Measurements from ENCODE around the gene RMP24.
"Not testable (repeated sequence)": the region's sequence is repeated elsewhere in the genome, so short reads cannot be mapped to it uniquely, and the experiment has no call there.

RMP24 gene

DNA sequence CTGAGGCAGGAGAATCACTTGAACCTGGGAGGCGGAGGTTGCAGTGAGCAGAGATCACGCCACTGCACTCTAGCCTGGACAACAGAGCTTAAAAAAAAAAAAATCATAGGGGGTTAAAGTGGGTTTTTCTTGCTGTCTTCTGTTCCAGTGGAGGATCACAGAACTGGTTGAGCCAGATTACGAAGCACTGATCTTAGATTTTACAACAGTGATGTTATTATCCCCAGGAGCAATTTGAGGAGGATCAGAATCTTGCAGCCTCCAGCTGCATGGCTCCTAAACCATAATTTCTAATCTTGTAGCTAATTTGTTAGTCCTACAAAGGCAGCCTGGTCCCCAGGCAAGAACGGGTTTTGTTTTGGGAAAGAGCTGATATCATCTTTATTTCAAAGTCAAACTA, 4.6 kb upstream of the RMP24 start:
- CTCF ChIA-PET, result interaction anchor here (0.6 kb wide), 1 partner anchor 17 kb away, joined by 3 read pairs; no protein-coding TSS in a partner anchor
- H3K9me1 ChIP-seq (ENCODE audit: insufficient read depth, low read length); H3K14ac ChIP-seq (replicated peaks; ENCODE audit: low read depth, low read length); H3K56ac ChIP-seq (ENCODE audit: extremely low read depth, insufficient read depth, low read length); H3K9me3 ChIP-seq (ENCODE audit: control insufficient read depth, insufficient read depth, low read length); H4K20me1 ChIP-seq (ENCODE audit: insufficient read depth, low read length); BruUV-seq (replicated peaks); H2BK120ac ChIP-seq (ENCODE audit: low read depth, low read length); H3K4me2 ChIP-seq (ENCODE audit: low read depth, low read length); H3K18ac ChIP-seq (ENCODE audit: low read depth, low read length); H3K9ac ChIP-seq (ENCODE audit: low read depth, low read length); ATAC-seq (ENCODE audit: low read depth); H2BK5ac ChIP-seq (ENCODE audit: low read depth, low read length, poor library complexity, severe bottlenecking); H2AK9ac ChIP-seq (replicated peaks; ENCODE audit: low read depth, low read length, poor library complexity); dilution Hi-C loops (cut with HindIII; ENCODE audit: low sequenced_read_pairs, unreplicated experiment); H3K4me3 ChIP-seq (ENCODE audit: insufficient read depth, low read depth, low read length); H3K27ac ChIP-seq (ENCODE audit: insufficient read depth, low read length); H3K23ac ChIP-seq (ENCODE audit: low read depth, low read length); H3K4ac ChIP-seq (ENCODE audit: low read depth, low read length); H2BK20ac ChIP-seq (ENCODE audit: low read depth, low read length); H4K8ac ChIP-seq (ENCODE audit: low read depth in 2 of 2, low read length in 2 of 2); H2BK15ac ChIP-seq (ENCODE audit: low read depth, low read length); H2AFZ ChIP-seq (replicated peaks; ENCODE audit: low read length, poor library complexity); H4K5ac ChIP-seq (ENCODE audit: low read depth, low read length); DNase-seq; H3K79me1 ChIP-seq (ENCODE audit: low read depth in 1 of 2, low read length in 2 of 2); intact Hi-C loops (cut with micrococcal nuclease); POLR2A ChIA-PET (ENCODE audit: unreplicated experiment); H3K36me3 ChIP-seq (ENCODE audit: control insufficient read depth, insufficient read depth, low read length); H3K27me3 ChIP-seq (ENCODE audit: control insufficient read depth, insufficient read depth, low read length); H2AK5ac ChIP-seq (ENCODE audit: low read depth, low read length); H4K91ac ChIP-seq (ENCODE audit: insufficient read depth, low read depth, low read length); H3K4me1 ChIP-seq (ENCODE audit: control insufficient read depth, insufficient read depth, low read length): not testable (repeated sequence)
- in situ Hi-C loops (cut with MboI; ENCODE audit: low sequenced_read_pairs), result loop anchor here (25.0 kb wide), 2 partner anchors 581 to 731 kb away; partner anchors contain the start of genes ZNF396 and ZNF397
- WGBS, 2 experiments (ENCODE audit: extremely low coverage in 2 of 2, insufficient read length in 1 of 2), result 80% methylated on average over 2 of the region's 4 CpGs; no CpG with 5 or more reads in 1 of the 2 experiments

All from IMR-90 (cell line).